Measurements from ENCODE around the gene UPF1. TPM values are rescaled to one million over a fixed set of nuclear protein-coding genes. Genes with fewer than 3 reads are reported as not detected.

The UPF1 gene
- total RNA-seq, 1 donor from 2014 or later: 69.8 TPM

GRCh38 chr19:18862976-18863842 is 31.4 kb downstream of the UPF1 start:
- Histone ChIP-seq H3K36me3 (no peaks in the 10 kb centered on the region), H3K79me2 (ENCODE audit: low read depth) (no peaks in the 10 kb centered on the region), H4K20me1 (ENCODE audit: low read depth) (peaks cover 40% of the 10 kb centered on the region), H3K4me2 (no peak overlapping the region), H3F3A (ENCODE audit: low read depth) (peaks cover 13% of the 10 kb centered on the region), H3K27me3 (no peaks in the 10 kb centered on the region), H3K9me3 (ENCODE audit: low read depth) (no peaks in the 10 kb centered on the region), H3K27ac (no peak overlapping the region), H3K4me1 (no peaks in the 10 kb centered on the region), H2AFZ (replicated peaks) (no peak overlapping the region), H3K9ac (no peak overlapping the region), H3K4me3 (no peak overlapping the region)
- H3K4me3 Mint-ChIP-seq: no peak overlapping the region
- DNase-seq (ENCODE audit: low spot score): no peak
- H3K27me3 Mint-ChIP-seq (ENCODE audit: insufficient read depth, low read depth): peaks cover 12% of the 10 kb centered on the region
- peaks cover 4% of the 10 kb centered on the region for H3K4me1 Mint-ChIP-seq
- H3K27ac Mint-ChIP-seq: no peak overlapping the region
- TF ChIP-seq CTCF (IDR thresholded peaks at IDR 0.05): no peak
- no peak for TF ChIP-seq EZH2 (IDR thresholded peaks at IDR 0.05)
- TF ChIP-seq EZH2phosphoT487 (IDR thresholded peaks at IDR 0.05): no peak
- H3K36me3 Mint-ChIP-seq: peaks cover 10% of the 10 kb centered on the region
- H3K9me3 Mint-ChIP-seq: no peaks in the 10 kb centered on the region

DNA sequence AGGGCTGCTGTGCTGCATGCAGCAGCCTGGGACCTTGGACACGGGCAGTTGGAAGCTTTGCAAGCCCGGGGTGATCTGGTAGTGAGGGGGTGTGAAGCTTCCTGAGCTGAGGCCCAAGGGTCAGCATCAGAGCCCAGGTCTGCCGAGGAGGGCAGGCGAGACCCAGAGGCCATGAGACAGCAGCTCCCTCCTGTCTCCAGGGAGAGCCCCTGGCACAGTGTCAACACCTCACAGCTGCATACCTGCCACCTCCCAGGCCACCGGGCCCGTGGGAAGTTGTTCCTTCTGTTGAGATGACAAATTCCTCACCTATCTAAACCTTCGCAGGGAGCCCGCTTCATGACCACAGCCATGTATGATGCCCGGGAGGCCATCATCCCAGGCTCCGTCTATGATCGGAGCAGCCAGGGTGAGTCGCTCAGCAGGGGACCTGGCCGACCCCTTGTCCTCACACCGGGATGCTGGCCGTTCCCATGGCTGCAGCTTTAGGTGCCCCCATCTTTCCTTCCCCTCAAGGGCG is 32.1 kb downstream of the UPF1 start:
- no peaks in the 10 kb centered on the region for H3K36me3 ChIP-seq
- no peak overlapping the region for H3K9ac ChIP-seq
- H3K4me1 ChIP-seq: no peaks in the 10 kb centered on the region
- Mint-ChIP-seq H3K27me3 (ENCODE audit: insufficient read depth, low read depth) (peaks cover 14% of the 10 kb centered on the region), H3K4me3 (no peak overlapping the region), H3K36me3 (peaks cover 10% of the 10 kb centered on the region), H3K4me1 (peaks cover 4% of the 10 kb centered on the region), H3K27ac (no peak overlapping the region), H3K9me3 (no peaks in the 10 kb centered on the region)
- H3K79me2 ChIP-seq (ENCODE audit: low read depth): no peaks in the 10 kb centered on the region
- H3K9me3 ChIP-seq (ENCODE audit: low read depth): no peaks in the 10 kb centered on the region
- H3K27ac ChIP-seq: no peak overlapping the region
- H3K4me3 ChIP-seq: no peak overlapping the region
- H3F3A ChIP-seq (ENCODE audit: low read depth): peaks cover 13% of the 10 kb centered on the region
- no peak overlapping the region for H2AFZ ChIP-seq (replicated peaks)
- no peak overlapping the region for H3K4me2 ChIP-seq
- no peaks in the 10 kb centered on the region for H3K27me3 ChIP-seq
- DNase-seq (ENCODE audit: low spot score): no peak
- H4K20me1 ChIP-seq (ENCODE audit: low read depth): peaks cover 41% of the 10 kb centered on the region
- TF ChIP-seq EZH2phosphoT487 (IDR thresholded peaks at IDR 0.05): no peak
- TF ChIP-seq CTCF (IDR thresholded peaks at IDR 0.05): no peak
- TF ChIP-seq EZH2 (IDR thresholded peaks at IDR 0.05): no peak

GRCh38 chr19:18865106-18865972 is 33.6 kb downstream of the UPF1 start:
- Histone ChIP-seq H3K4me2 (no peak overlapping the region), H3K9me3 (ENCODE audit: low read depth) (no peaks in the 10 kb centered on the region), H3K27ac (no peak overlapping the region), H3K27me3 (no peaks in the 10 kb centered on the region), H3K4me1 (no peaks in the 10 kb centered on the region), H3K9ac (no peak overlapping the region), H3K4me3 (no peak overlapping the region), H3F3A (ENCODE audit: low read depth) (peaks cover 13% of the 10 kb centered on the region), H3K36me3 (no peaks in the 10 kb centered on the region), H4K20me1 (ENCODE audit: low read depth) (peaks cover 34% of the 10 kb centered on the region), H2AFZ (replicated peaks) (no peak overlapping the region), H3K79me2 (ENCODE audit: low read depth) (no peaks in the 10 kb centered on the region)
- H3K27ac Mint-ChIP-seq: no peak overlapping the region
- no peak overlapping the region for H3K4me3 Mint-ChIP-seq
- DNase-seq (ENCODE audit: low spot score): no peak
- H3K4me1 Mint-ChIP-seq: peaks cover 4% of the 10 kb centered on the region
- peaks cover 10% of the 10 kb centered on the region for H3K36me3 Mint-ChIP-seq
- H3K27me3 Mint-ChIP-seq (ENCODE audit: insufficient read depth, low read depth): peaks cover 14% of the 10 kb centered on the region
- TF ChIP-seq EZH2 (IDR thresholded peaks at IDR 0.05) (no peak), CTCF (IDR thresholded peaks at IDR 0.05) (no peak), EZH2phosphoT487 (IDR thresholded peaks at IDR 0.05) (no peak)
- no peaks in the 10 kb centered on the region for H3K9me3 Mint-ChIP-seq
